SIG-M5 (cell line): ENCODE data around the gene FCN3.
"Not testable (repeated sequence)": the region's sequence is repeated elsewhere in the genome, so short reads cannot be mapped to it uniquely, and the experiment has no call there.

Experiments
- DNase-seq: peaks from one replicate; lab custom pipeline; 2025; lab: John Stamatoyannopoulos, UW

The FCN3 gene

DNA sequence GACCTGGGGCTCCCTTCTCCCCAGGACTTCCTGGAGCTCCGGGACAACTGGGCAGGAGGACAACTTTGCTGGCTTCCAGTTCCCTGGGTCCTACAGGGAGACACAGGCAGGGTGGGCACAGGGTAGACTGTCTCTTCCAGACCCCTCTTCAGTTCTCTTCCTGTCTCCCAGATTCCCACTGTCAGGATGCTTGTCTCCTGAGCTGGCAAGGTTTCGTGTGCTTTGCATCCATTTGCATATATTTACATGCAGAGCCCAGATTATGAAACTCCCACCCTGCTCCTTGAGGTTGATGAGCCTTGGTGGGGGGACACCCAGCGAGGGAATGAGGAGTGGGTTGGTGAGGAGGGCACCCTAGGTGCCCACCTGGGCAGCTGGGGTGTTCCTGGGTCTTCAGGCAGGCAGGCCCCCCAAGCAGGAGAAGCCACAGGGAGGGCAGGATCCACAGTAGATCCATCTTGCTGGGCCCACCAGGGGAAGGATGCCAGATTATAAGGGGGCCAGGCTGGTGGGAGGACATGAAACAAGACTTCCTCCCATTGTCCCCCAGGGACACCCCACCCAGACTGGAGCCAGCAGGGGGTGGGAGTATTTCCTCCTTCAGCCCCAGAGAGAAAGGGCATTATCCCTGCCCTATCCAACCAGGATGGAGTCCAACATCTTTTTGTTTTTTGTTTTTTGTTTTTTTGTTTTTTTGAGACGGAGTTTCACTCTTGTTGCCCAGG lies at the start of gene FCN3:
FCN3 (minus strand) TSS at position 463 of the 725 bp plus-strand sequence; CDS start at position 457, 6 bp downstream.
- no peak for DNase-seq

DNA sequence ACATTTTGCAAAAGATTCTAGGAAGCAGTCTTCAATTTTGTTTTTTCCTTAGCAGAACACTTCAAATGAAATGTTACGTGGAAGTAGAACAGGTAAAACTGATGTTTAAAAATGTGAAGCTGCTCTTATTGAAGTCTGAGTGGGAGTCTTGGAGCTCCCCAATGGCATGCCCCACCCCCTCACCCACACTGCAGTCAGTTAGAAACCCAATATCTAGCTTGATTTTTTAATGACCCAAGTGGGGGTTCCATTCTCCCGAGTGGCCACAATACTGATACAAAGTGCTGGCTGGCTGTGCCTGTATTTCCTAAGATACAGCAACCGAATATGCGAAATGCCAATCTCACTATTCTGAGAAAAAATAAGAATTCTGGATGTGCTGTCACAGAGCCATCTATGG lies 49.1 kb upstream of the FCN3 start:
- DNase-seq: no peak

DNA sequence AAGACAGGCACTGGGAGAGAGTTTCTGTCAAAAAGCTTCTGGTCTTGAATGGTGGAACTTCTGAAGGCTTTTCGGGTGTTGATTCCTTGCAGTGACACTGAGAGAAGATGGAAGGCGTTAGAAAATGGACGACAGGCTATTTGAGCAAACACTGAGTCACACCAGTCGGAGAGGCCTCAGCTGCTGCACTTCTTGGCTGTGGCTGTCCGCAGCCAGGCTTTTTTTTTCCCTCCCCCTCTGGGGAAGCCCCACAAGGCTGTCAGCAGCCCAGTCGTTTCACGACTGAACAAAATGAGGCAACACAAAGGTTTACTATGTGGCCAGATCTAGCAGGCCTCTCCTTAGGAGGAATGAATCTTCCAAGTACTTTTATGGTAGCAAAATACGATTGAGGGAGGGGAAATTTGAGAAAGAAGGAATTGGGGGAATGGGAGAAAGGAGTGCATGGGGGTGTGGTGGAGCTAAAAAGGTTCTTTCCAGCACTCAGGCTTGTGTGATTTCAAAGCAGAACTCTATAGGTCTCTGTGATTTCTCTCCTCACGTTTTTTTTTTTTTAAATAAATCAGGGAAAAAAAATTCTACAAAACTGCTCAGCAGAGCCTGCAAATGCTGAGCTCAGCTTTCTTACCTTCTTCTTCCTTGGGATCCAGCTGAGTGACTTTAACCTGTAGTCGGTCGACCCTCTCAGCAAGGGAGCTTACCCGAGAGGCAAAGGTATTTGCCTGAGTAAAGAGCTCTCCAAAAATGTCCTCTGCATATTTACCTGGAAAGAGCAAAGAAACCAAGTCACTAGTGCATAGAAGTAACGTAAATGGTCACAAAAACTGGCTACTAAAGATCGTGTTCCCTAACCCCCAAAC lies 43.9 kb upstream of the FCN3 start:
- DNase-seq: no peak

GRCh38 chr1:27417713-27418112 lies 43.1 kb upstream of the FCN3 start:
- no peak for DNase-seq

DNA sequence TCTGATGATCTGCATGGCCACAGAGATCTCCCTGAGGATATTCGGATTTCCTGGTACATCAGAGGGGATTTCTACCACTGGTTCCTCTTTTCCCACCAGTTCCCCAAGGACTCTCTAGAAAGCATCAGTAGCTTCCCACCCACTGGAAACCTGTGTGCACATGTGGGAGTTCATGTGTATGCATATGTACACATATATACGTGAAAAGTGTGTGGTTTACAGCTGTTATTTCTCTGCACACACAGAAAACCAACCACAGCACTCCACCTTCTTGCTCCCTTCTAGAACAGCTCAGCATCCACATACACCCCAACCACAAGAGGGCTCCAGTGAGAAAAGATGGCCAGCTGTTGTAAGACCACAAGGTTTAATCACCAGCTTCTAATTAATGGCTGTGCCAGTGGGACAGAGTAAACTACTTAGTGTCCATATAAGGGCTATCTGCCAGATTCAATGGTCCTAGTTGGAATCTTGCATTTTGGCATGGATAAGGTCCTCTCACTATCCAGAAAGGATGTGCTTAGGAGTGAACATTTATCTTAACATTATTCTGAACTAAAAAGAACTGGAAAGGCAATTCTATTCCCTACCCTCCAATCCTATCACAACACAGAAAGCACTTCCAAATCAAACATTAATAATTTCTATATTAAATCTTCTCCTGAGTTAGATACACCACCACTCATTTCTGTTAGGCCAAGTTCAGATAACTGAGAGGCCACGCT lies 41.9 kb upstream of the FCN3 start:
- no peak for DNase-seq

DNA sequence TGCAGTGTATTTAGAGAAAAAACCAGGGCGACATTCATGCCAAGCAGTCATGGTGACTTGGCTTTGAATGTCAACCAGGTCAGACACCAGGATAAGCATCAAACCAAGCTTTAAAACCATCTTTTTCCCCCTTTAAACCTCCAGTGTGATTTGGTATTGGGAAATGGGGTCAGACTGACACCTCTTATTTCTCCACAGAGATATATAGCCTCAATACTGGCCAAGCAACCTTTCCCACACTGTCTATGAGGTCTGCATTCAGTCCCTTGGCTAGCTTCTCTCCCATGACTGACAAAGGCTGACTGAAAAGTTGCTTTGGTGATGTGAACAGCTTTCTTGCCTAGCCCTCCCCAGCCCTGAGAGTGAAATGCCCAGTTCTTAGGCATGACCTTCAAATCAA lies 39.5 kb upstream of the FCN3 start:
- DNase-seq: no peak

GRCh38 chr1:27413004-27413403 lies 38.4 kb upstream of the FCN3 start:
- DNase-seq: no peak

- DNase-seq: no peak
Observed at GRCh38 chr1:27412502-27412901, 37.9 kb upstream of the FCN3 start.

DNA sequence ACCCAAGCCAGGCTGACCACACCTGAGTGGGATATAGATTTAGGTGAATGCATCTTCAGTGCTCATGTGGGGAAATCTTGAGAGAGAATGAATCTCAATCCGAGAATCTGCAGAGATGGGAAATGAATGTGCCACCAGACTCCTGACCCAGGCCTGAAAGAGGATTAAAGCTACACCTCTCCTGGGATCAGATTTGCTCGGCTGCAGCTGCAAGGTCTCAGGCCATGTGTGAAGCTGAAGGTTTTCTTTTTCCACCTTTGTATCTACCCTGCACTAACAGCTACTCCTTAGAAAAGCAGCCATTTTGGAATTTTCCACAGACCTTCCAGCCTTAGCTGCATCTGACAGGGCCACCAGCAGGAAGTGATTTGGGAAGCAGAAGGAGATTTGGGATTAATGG lies 36.1 kb upstream of the FCN3 start:
- DNase-seq: no peak

DNA sequence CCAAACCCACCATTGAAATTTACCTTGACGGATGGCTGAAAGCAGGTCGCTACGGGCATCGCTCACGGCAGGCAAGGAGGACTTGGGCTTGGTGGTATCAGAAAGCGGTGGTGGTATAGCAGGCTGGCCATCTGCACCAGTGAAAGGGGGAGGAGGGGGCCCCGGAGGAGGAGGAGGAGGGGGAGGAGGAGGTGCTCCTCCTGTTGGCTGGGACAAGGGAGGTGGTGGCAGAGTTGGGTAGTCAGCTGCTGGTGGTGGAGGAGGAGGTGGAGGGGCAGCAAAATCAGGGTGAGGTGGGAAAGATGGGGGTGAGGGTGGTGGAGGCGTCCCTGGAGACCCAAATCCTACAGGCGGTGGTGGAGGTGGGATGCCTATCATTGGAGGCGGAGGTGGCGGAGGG lies 35.0 kb upstream of the FCN3 start:
- DNase-seq: no peak

DNA sequence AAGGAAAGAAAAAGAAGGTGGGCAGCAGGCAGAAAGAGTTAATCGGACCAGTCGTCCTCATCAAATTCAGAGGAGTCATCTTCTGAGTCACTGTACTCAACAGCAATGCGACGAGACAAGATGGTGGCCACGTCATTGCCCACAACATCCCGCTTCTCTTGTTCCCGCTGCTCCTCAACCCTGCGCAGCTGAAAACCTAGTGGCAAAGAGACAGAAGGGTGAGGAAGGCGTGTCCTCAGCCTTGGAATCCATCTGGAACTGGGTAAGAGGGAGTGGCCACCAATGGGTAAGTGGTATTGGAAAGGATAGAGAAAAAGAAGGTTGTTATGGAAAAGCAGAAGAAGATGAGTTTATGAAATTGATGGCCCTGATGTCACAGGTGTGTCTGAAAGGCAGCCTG lies 33.5 kb upstream of the FCN3 start:
- DNase-seq: no peak

- not testable (repeated sequence) for DNase-seq
Observed at GRCh38 chr1:27406791-27407190, 32.2 kb upstream of the FCN3 start.

GRCh38 chr1:27406362-27406680 lies 31.7 kb upstream of the FCN3 start:
- no peak for DNase-seq

- not testable (repeated sequence) for DNase-seq
Observed at GRCh38 chr1:27405598-27406361, 31.2 kb upstream of the FCN3 start.

DNA sequence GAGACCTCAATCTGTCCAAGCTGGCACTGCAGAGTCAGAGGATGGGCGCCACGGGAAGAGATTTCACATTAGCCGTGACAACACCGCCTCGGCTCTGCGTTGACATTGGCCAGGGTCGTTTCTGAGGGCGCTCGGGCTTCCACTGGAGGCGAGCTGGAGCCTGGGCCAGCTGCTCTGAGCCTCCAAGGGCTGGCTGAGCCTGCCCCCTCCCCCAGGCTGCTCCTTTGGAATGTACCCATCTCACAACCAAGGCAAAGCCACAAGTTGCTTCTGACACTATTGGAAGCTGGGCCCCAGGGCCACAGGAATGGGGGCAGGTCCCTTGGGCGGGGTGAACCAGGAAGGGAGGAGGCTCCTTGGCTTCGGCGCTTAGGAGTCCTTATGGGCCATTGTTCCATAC lies 30.4 kb upstream of the FCN3 start:
- no peak for DNase-seq

- no peak for DNase-seq
Observed at GRCh38 chr1:27403931-27404330, 29.3 kb upstream of the FCN3 start.

GRCh38 chr1:27403065-27403726 lies 28.6 kb upstream of the FCN3 start:
- DNase-seq: no peak

DNA sequence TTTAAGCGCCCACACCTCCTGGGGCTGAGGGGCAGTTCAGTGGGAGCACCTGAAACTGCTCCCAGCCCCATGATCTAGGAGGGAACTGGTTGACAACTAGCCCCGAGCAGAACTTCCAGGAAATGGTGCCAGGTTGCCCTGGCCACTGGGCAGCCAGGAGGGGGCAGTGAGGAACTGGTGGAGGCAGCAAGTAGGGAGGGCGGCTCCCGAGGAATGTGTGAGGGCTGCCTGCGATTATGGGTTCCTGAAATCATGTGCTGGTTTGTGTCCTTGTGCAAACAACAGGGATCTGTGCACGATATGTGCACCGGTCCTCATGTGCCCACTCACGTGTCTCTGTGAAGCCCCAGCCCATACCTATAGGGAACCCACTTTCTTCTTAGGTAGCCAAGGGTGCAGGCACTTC lies 27.7 kb upstream of the FCN3 start:
- no peak for DNase-seq

GRCh38 chr1:27400963-27401341 lies 26.3 kb upstream of the FCN3 start:
- DNase-seq: no peak

DNA sequence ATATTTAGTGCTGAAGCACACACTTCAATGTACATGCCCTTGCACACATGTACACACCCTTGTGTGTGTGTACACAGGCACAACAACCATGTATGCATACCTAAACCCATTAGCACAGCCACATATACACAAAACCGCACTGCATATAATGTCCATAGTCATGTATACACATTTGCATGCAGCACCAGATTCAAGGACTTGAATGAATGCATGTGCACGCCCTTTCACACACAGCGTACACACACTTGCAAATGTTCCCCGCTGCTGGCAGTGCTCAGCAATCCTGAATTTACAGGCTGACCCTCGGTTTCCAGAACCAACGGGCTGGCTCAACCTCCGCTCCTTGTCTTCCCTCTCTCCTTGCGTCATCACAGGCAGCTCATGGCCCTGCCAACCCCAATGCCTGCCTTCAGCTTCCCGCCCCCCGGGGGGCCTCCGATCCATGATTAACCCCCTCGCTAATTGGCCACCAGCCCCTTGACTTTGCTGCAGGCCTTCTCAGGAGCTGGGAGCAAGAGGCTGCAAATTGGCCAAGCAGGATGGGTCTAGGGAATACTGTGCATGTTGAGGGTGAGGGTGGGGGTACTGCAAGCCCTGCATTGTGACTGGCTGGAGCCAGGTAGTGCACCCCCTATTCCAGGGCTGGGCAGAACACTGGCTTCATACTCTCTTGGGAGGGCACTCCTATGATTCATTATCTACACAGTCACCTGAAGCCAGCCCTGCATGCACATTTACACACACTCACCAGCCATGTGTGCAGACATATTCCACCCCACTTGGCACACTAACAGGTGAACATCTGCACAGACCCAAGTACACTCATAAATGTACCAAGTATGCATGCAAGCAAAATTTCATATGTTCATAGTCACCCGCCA lies 25.7 kb upstream of the FCN3 start:
- DNase-seq: no peak
